Activated CD8-positive, alpha-beta memory T cell treated with anti-CD3 and anti-CD28 coated beads, Interleukin-2, amount 50 U/mL, for 4 hours (primary cell): ENCODE results near the gene OSTF1.

Experiments used
- DNase-seq: peaks from one replicate; pipeline ENCODE4 v3.0.0-alpha.2; 2020

The OSTF1 gene

DNA sequence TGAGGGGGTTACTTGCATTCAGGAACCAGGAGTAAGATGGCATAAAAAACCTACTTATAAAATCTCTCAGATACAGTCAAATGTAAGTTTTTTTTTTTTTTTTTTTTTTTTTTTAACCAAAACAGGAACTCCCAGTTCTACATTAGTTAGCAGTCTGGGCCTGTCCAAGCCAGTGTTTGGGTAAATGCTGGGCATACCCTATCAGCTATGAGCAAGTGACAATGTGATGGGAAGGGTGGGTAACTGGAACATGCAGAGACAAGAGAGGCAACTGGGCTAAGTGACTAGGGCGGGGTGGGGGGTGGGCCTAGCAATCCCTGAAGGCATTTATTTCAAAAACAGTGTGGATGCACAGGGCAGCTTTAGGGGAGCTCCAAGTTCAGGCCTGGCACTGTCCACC lies 2.7 kb upstream of the OSTF1 start:
- DNase-seq, result no peak

DNA sequence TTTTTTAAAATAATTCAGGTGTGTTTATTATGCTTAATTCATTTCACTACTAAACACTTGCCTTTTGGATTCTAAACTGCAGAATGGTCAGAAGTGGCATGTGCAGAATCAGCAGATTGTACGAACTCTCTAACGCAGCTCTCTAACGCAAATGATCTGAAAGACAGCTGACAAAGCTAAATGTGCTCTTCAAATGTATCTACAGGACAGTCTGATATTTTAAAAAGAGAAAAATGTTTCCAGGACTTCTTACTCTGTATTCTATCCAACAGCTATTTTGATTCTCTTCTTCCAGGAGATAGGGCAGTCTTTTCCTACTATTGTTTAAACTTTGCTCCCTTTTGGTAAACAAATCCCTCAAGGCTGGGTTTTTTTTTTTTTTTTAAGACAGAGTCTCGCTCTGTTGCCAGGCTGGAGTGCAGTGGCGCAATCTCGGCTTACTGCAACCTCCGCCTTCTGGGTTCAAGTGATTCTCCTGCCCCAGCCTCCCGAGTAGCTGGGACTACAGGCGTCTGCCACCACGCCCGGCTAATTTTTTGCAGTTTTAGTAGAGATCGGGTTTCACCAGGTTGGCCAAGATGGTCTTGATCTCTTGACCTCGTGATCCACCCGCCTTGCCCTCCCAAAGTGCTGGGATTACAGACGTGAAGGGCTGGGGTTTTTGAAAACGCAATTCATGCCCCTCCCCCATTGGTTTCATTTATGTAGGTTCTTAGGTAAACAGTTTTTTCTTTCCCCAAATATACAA lies 1.6 kb upstream of the OSTF1 start:
- no peak for DNase-seq

DNA sequence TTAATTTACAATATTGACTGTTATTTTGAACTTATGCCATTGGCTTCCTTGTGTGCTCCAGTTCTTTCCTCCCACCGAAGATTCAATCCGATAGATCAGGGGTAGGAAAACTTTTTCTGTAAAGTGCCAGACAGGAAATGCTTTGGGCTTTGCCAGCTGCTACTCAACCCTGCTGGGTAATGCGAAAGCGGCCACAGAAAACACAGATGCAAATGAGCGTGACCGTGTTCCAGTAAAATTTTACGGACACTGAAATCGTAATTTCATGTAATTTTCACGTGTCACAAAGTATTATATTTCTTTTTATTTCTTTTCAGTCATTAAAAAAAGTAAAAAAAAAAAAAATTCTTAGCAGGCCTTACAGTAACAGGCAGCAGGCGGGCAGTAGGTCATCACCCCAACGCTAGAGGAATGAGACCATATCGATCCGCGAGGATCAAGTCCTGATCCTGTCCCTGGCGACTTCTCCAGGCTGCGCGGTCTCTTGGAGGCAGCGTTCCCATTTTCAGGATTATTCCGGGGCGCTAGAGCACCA lies 958 bp upstream of the OSTF1 start:
- peak; percentile 33 for DNase-seq

DNA sequence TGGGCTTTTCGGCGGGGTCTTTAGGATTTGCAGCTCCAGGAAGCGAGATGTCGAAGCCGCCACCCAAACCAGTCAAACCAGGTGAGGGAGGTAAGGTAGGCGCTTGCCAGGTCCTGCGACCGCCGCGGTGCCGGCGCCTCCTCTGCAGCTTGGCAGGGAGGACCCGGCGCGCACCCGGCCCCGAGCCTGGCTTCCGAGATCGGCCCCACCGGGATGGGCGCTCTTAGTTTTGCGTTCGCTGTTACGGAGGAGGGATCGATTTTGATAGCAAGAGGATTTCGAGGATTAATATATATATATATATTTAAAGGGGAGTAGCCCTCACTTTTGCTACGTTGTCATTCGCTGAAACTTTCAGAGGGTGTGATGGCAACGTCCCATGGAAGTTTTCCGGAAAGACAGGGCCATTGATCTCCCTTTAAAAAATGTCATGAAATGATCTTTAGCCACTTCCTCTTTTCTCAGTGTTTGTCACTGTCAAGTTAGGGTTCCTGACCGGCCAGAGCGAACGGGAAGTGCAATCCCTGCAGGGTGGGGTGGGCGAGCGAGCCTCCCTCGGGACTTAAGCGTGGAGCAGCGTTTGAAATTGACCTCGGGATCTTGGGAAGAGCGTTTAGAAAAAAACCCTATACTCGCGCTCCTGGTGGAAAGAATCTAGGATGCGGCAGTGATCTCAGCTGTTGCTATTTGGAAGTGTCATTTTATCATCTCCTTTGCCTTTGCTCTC lies 495 bp downstream of the OSTF1 start:
- DNase-seq, result peak; percentile 18

DNA sequence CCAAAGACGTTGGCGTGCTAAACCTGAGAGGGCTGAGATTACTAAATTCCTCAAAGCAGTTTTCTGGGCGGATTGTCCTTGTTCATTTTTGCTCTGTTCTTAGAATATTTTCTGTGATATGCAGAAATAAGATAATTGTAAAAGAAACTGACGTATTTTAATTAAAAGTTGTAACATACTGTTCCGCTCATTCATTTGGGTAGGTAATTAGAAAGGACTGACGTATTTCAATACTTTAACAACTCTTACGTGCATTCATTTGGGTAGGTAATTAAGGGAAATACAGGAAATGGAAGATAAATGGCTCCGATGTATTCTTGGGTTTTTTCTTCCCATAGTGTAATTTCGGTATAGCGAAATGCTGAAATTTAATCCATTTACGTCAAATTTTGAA lies 1.1 kb downstream of the OSTF1 start:
- no peak for DNase-seq

DNA sequence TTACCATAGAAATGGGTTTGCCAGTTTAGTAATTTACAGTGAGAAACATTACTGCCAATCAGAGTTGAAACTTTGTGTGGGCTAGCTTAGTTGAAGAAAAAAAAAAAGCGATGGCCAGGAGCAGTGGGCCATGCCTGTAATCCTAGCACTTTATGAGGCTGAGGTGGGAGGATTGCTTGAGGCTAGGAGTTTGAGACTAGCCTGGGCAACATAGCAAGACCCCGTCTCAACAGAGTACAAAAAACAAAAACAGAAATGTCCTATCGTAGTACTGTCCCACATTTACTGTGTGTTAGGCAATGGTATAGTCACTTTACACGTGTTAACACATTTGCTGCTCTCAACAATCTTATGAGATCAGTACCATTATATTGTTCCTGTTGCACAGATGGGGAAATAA lies 2.3 kb downstream of the OSTF1 start:
- no peak for DNase-seq

DNA sequence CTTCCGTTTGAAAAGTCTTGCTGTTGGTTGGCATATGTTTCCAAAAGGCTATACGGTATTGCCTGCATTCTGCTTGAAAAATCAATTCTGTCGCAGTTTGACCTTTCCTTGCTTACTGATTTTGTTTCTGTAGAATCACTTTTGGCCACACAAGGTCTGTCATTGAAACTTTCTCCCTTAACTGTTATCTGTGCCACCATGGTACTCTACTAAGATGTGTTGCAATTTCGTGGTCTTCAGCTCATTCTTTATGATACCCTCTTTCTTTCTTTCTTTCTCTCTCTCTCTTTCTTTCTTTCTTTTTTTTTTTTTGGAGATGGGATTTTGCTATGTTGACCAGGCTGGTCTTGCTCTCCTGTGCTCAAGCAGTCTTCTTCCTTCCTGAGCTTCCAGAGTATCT lies 4.5 kb downstream of the OSTF1 start:
- DNase-seq, result no peak

DNA sequence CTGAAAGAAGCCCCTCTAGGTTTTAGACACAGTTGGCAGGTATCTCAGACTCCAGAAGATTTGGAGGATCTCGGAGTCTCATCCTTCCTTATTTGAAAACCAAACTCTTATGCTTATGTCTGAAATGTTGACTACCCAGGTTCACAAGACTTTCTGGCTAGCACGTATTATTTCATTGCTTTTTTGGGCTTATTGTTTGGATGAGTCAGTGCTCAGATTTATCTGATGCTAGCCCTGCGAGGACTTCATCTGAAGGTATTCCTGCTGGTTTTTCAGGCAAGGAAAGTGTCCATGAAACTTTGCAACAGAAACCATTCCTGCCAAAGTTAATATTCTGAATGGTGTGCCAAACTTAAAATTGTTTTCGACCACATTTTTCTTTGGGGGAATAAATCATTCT lies 8.5 kb downstream of the OSTF1 start:
- no peak for DNase-seq

DNA sequence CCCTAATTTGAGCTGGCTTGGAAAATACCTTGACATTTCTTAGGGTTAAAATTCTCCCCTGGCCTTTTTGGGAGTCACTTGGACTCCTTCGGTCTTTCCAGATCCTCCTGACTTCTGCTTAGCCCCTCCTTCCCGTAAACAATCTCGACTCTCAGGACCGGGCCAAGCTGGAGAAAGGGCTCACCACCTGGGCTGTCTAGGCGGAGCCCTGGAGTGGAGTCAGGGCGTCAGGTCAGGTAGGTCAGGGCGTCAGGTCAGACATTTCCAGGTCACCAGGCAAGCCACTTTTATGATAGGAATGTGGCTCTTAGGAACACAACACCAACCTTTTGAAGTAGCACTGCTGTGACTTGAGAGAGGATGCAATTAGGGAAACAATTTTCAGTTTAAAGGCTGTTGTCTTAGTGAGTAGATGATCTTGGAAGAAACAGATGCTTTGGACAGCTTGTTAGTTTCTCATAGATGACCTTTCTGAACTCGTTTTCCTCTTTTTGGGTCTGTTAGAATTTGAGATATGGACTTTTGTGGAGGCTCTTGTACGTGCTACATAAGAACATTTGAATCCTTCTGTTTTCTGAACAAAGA lies 12.8 kb downstream of the OSTF1 start:
- no peak for DNase-seq

DNA sequence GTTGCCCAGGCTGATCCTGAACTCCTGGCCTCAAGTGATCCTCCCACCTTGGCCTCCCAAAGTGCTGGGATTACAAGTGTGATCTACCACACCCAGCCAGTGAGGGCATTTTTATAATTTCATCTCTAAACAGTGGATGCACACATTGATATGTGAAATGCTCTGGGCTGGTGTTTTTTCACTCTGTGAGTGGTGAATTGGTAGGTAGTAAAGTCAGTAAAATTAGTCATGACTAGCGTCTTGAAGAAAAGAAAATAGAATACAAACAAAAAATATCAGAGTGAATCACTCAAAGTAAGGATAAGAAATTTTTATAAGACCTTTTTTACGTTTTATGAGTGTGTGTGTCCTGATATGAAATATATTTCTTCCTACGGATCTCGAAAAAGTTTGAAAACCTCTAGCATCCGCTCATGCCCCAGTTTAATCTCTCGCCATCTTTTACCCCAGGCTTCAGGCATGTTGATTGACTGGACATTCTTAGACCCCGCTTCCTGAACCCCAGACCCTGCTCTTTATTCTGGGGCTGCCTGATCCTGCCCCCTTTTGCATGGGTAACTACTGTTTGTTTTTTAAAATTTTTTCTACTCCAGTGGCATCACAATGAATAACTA lies 14.0 kb downstream of the OSTF1 start:
- no peak for DNase-seq

DNA sequence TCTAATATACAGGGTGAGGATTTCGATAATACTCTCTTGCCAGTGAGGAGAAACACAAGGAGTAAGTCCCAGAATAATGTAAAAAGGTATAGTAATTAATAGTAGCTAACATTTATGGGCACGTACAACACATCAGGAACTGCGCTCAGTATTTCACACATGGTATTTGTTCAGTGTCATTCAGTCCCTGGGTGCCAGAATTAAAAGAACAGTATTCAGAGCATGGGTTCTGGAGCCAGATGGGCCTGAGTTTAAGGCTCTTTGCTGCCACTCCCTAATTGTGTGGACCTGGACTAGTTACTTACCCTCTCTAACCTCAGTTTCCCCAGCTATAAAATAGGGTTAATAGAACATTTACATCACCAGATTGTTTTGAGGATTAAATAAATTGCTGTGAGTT lies 16.3 kb downstream of the OSTF1 start:
- no peak for DNase-seq

DNA sequence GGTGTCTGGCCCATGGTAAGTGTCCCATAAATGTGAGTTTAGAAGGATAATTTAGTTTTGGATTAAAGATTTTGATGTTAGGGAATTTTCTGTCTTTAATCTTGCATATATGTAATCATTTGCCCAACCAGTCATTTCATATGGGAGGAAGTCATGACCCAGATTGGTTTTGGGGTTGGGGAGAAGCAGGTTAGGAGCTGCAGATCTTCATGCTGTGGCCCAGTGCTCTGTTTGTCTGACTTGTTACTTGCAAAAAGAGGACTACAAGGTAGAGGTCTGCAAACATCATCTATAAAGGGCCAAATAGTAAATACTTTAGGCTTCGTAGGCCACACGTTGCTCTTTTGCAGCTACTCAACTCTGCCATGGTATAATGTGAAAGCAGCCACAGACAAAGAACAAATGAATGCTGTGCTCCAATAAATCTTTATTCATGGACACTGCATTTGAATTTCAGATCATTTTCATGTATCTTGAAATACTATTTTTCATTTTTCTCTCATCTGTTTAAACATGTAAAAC lies 16.8 kb downstream of the OSTF1 start:
- DNase-seq, result no peak

DNA sequence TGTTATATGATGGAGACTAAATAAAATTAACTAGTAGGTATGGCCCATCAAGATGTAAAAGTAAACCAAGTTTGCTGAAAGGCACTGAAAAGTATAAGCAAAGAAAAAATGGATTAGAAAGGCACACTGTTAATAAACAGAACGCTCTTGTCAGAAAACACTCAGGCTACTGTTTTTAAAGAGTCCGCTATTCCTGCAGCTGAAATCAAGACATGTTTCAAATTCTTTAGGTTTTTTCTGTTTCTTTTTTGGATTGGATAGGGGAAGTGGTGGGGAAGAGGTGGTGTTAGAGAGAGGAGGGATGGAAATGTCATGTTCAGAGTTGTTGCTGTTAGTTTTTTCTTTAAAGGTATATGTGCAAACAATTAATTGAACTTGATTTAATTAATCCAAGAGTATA lies 17.5 kb downstream of the OSTF1 start:
- no peak for DNase-seq

DNA sequence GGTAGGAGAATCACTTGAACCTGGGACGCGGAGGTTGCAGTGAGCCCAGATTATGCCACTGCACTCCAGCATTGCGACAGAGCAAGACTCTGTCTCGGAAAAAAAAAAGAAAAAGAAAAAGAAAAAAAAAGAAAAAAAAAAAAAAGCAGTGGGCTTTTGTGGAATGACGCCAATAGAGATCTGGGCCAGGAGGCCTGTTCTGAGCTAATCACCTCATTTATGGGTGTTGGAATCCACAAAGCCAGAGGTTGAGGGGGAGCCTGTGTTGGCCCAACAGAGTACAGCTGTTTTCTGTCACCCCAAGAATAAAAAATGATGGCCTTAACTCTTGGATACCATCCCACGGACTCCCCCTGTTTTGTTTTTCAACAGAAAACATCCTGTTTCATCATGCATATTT lies 18.5 kb downstream of the OSTF1 start:
- no peak for DNase-seq

DNA sequence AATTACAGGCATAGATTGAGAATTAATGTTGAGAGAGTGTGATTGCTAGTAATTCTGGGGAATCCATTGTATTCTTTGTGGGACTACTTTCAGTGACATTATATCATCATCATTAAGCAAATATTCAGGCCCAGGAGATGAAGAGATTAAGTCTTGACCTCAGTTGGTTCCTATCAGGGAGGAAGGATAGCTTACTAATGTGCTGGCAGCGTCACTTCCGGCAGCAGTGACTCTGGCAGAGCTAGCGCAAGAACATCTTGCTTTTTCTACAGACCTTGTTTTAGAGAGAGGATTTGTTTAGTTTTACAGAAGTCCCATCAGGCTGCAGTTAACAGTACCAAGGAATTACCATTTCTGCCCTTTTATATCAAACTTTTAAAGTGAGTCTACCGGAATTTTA lies 20.3 kb downstream of the OSTF1 start:
- no peak for DNase-seq

DNA sequence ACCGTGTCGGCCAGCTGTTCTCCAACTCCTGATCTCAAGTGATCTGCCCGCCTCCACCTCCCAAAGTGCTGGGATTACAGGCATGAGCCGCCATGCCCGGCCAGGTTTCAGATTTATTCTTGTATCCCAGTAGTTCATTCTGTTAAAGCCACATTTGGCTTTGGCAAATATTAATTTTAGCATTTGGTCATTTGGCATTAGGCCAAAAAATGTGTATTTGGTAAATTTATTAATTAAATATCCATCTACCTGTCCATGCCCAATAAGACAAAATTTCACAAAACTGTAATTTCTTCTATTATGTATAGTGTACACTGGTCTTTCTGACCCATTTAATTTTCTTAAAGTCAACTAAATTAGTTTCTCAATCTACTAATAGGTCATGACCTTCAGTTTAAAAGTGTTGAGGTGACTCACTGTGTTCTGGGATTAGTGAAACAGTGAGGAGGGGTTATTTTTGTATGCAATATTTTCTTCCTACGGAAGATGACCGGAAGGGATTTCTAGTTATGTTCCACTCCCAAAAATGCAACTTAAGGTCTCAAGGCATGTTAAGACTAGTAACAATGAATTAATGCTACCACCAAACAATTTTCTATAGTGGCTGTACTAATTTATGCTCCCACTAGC lies 21.0 kb downstream of the OSTF1 start:
- no peak for DNase-seq

DNA sequence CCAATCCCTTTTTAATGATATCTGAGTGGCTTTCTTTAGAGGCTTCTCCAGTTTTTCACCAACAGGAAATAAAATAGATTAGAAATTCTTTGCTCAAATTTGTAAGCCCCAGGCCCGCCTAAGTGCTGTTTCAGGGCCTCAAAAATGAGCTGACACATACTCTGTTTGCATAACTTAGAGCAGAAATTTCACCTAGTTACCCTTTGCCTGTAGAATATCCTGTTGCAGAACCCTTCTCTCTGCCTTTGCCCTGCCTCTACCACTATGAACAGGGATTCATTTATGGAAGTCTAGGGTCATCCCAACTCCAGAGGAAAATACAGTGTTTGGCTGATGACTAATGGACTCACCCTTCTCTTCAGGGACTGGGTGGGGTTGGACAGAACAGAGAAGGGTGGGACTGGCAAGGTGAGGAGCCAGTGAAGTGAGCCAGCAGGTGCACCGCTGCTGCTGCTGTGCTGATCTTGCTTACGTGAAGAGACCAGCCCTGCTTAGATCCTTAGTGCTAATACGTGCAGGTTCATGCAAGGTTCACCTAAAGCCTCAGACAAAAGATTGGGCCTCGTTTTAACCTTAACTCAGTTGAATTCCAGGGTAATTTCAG lies 22.8 kb downstream of the OSTF1 start:
- DNase-seq, result no peak

DNA sequence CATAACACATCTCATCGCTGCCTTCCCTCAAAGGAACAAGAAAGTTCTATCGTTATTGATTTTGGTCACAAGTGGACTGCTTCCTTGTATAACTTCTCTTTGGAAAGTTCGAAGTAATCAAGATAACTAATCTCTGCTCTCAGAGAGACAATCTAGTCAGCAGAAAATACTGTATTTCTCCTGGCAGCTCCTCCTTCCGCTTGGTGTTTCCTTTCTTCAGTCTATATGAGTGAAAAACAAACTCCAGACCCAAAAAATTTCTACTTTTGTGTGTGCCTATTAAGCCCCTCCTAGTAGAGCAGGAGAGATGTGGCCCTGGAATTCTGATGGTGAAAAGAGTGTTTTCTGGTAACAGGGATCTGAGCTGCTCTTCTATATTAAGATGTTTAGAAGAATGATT lies 24.5 kb downstream of the OSTF1 start:
- DNase-seq, result no peak

DNA sequence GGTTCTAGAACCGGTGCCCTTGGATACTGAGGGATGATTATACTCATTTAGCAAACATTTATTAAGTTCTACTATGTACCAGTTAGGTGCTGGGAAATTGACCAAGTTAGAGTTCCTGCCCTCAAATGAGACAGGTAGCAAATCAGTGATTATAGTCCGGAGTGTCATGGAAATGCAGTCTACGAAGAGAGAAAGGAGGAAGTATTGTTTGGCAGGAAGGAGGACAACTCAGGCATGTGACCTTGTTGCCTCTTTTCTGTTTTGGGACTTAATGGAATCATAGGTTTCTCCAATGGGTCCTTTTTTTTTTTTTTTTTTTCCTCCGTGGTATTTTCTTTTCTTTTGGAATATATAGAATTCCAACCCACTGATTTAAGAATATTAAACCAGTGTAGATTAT lies 28.0 kb downstream of the OSTF1 start:
- DNase-seq, result no peak

DNA sequence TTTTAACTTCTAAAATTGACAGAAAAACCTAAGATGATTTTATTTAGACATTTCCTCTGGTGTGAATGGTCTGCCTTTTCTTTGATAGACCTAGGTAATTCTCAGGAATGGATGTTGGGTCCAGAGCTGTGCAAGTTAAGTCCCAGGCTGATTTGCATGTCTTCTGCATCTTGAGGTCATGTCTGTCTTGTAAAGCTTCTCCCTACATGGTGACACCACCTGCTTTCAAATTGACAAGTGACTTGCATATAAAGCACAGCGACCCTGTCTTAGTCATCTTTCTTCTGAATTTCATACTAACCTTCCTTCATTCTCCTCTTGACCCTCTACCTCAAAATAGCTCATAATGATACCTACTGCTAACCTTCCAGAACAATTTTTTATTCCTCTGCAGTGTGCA lies 29.2 kb downstream of the OSTF1 start:
- DNase-seq, result no peak

DNA sequence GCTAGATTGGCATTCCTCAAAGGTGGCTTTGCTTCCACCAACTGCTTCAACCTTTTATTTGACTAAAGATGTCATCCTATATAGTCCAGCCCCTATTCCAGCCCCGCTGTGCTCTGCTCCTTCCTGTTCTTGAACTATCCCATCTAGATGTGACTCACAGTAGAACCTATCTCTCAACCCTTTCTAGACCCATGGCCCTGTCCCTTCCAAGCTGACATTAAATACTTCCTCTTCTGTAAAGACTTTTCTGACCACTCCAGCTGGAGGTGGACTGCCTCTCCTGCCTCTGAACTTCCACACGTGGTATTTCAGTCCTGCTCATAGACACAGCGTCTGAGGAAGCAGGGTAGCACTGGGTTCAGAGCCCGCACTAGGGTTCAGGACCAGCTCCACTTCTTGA lies 32.4 kb downstream of the OSTF1 start:
- DNase-seq, result no peak

DNA sequence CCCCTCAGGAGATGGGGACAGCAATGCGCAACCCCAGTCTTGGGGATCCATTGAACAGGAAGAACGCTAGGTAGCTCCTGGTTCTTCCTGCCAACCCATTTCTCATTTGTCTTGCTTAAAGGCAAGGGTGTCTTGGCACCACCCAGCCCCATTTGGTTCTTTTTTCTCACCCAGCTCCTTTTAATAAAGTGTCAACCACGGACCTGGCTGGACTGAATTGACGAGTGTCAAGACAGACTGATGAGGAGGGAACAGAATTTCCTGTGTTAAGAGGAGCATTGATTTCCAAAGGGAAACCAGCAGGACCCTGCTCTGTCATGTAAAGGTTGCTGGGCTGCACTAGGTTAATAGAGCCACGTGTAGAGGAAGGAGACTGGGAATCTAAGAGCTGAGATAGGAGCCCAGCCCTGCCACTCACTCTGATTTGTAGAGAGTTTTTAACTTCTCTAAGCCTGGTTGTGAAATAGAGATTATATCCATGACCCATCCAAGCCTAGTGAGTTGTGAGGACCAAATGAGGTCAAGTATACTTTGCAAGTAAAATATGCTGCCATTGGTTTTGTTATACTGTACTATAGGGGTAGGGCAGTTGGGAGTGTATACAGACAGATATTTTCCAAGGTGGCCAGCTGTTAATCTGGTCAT lies 33.7 kb downstream of the OSTF1 start:
- DNase-seq, result no peak
